GM21825 (cell line): ENCODE data around the gene FOCAD.

Experiments
- ATAC-seq: cut with Tn5 transposase; IDR thresholded peaks from one replicate; pipeline ENCODE4 v1.9.1; 2021; ENCODE audit warnings: mild to moderate bottlenecking, moderate library complexity; ENCODE audit not compliant: unreplicated experiment

Gene FOCAD

DNA sequence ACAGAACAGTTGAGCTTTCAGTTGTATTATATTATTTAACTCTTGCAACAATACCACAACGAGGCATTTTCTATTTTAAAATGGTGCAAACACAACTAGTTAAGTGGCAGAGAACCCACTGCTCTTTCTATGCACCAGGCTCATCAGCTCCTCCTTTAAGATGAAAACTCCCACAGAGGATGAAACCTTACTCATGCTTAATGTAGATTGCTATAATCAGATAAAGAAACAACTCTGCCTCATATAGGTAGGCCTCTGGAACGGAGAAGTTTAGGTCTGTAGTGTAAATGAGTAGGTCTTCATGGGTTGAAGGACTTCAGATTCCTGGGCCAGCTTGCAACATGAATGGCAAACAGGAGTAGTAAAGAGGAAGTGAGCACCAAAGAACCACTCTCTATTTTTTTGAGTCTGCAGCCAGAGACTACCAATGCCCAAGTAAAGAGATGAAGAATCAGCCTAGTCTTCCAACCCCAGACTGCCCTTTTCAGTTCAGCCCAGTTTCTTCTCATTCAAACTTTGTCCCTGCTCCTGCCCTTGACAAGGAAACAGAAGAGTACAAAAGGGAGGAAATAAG lies 313.5 kb downstream of the FOCAD start:
- peak; percentile 79 for ATAC-seq

DNA sequence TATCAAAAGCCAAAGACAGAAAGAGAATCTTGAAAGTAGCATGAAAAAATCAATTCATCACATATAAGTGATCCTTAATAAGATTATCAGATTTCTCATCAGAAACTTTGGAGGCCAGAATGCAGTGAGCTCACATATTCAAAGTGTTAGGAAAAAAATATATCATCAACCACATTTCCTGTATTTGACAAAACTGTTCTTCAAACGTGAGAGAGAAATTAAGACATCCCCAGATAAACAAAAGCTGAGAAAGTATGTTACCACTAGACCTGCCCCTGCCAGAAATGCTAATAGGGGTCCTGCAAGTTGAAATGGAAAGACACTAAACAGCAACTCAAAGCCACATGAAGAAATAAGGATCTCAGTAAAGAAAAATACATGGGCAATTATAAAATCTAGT lies 317.5 kb downstream of the FOCAD start:
- ATAC-seq = no peak

DNA sequence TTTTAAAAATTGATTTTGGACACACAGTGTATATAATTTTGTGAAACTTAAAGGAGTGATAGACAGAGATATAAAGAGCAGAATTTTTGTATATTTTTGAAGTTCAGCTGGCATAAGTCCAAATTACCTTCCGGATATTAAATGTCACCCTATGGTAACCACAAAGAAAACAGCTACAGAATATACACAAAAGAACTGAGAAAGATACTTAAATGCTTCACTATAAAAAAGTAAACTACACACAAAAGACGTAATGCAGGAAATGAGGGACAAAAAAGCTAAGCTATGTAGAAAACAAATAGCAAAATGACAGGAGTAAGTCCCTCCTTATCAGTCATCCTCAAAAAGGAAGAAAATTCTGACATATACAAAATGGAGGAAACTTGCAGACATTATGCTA lies 318.0 kb downstream of the FOCAD start:
- no peak for ATAC-seq

- ATAC-seq = no peak
Measured at GRCh38 chr9:21015129-21015815, 331.2 kb downstream of the FOCAD start.

GRCh38 chr9:21015995-21016394 lies 331.9 kb downstream of the FOCAD start:
- no peak for ATAC-seq

- ATAC-seq = no peak
Measured at GRCh38 chr9:21016701-21017491, 332.8 kb downstream of the FOCAD start.

- ATAC-seq = no peak
Measured at GRCh38 chr9:21018177-21018576, 334.1 kb downstream of the FOCAD start.

DNA sequence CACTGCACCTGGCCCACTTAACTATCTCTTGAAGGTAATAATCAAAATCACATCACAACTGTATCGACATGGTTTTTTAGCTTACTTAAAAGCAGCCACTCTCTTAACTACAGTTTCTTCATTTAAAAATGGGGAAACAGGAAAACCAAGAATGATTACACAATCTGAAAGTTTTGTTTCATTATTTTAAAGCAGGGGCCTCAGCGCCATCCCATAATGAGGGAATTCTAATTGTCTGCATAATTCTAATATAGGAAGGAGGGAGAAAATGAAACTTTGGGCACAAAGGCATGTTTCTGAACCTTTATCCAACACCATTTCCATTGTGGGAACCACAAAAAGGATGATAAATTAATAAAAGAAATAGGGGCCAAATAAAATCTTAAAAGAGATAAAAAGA lies 339.8 kb downstream of the FOCAD start:
- ATAC-seq = no peak

- no peak for ATAC-seq
Measured at GRCh38 chr9:21027295-21027694, 343.2 kb downstream of the FOCAD start.

- no peak for ATAC-seq
Measured at GRCh38 chr9:21028466-21028865, 344.4 kb downstream of the FOCAD start.

GRCh38 chr9:21029661-21030060 lies 345.6 kb downstream of the FOCAD start:
- ATAC-seq = no peak

DNA sequence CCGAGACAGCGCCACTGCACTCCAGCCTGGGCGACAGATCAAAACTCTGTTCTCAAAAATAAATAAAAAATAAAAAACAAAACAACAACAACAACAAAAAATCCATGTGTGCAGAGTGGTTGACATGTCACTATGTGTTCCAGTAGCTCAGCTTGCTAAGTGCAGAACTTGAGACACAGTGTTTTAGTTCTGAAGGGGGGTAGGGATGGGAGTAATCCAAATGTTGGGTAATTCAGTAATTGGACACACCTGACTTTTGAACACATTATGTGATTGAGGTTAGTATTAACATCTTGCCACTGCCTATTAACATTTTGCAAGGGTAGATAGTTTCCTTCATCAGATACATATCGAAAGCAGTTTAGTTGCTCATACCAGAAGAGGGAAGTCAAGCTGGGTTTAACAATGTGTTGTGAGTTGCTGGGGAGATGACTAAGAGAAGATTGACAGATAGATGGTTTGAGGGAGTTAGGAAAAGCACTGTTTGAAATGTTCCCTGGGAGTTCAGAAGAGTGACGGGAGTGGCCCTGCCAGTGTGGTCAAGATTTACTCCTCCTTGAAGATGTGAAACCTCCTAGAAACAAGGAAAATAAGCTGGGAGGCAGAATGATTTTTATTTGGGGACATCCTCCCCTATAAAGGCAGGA lies 346.5 kb downstream of the FOCAD start:
- peak; percentile 70 for ATAC-seq

DNA sequence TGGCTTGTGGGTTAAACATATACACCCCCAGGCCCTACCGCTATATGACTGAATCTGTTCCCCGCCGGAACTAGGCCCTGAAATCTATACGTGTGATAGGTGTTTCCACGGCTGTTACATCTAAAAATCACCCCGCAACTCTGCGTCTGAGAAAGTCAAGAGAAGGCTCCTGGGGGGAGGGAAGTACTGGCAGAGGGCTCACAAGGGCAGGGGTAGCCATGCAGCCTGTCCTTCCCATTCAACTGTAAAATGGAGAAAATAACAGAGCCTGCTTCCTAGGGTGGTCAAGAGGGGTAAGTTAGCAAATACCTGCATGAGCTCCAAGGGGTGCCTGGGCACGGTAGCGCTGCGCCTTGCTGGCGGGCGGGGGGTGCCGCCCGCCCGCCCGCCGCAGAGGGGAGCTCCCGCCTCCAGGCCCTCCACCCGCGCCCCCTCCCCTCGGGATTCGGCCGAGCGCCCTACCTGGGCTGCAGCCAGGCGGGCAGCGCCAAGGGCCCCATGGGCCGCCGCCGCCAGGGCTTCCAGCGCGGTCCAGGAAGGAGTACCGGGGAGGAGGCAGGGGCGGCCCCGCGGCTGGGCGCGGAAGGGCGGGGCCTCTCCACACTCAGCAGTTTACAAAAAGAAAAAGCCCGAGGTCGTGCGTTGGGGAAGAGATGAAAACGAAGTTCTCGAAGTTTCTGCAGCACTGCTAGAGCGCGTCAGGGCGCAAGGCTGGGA lies 347.2 kb downstream of the FOCAD start, which contains the start of gene HACD4:
Gene HACD4 (minus strand): TSS at position 550 of the 717 bp plus-strand sequence. CDS start 50 bp downstream, at position 500.
- ATAC-seq = peak; percentile 77

GRCh38 chr9:21031808-21032183 lies 347.7 kb downstream of the FOCAD start:
- no peak for ATAC-seq

DNA sequence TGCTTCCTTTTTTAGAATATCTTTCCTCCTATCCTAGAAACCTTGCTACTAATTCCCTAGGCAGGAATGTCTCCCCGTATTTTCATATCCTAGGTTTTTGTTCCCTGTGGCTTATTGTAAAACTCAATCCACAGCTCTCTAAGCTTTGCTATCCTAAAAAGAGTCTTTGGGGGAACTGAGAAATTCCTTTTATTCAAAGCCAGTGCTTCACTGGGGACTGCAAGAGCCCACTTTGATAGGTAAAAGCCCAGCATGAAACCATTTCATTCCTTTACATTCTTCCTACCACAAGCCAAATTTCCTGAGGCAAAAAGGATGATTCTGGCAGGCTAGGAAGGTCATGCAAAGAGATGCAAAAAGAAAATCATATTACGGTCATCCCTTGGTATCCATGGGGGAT lies 353.2 kb downstream of the FOCAD start:
- ATAC-seq = no peak

DNA sequence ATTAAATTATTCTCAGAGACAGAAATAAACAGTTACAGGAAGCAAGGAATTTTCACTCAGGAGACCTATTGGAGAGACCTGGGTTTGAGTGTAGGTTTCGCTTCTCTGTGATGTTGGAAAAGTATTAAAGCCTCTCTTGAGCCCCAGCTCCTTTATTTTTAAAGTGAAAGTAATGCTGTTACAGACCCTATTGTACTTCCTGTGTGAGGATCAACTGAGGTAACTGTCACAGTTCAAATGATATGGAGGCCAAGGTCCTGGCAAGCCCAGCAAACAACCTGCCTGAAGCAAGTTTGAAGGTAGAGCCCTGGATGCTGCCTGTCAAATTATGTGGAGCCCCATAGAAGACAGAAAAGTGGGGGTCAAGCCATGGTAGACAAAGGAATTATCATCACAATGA lies 355.2 kb downstream of the FOCAD start:
- no peak for ATAC-seq

- ATAC-seq = no peak
Measured at GRCh38 chr9:21042466-21042865, 358.4 kb downstream of the FOCAD start.

GRCh38 chr9:21043841-21044240 lies 359.8 kb downstream of the FOCAD start:
- ATAC-seq = no peak
